Measurements from ENCODE around the gene VPS52. TPM values are rescaled to one million over a fixed set of nuclear protein-coding genes. Genes with fewer than 3 reads are reported as not detected.
"Not testable (repeated sequence)": the region's sequence is repeated elsewhere in the genome, so short reads cannot be mapped to it uniquely, and the experiment has no call there.

Gene VPS52
- total and polyA plus RNA-seq, 2 donors (not counting 1 experiment from before 2014, with no cell fraction given), result 44.9 to 53.2 TPM

DNA sequence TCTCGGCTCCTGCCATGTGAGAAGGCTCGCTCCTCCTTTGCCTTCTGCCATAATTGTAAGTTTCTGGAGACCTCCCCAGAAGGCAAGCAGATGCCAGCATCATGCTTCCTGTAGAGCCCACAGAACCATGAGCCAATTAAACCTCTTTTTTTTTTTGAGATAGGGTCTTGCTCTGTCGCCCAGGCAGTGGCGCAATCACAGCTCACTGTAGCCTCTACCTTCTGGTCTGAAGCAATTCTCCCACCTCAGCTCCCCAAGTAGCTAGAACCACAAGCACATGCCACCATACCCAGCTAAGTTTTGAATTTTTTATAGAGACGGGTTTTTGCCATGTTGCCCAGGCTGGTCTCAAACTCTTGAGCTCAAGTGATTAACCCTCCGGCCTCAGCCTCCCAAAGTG lies 34.8 kb downstream of the VPS52 start:
- Histone ChIP-seq H3K79me2 (ENCODE audit: control insufficient read depth, insufficient read depth, low read length) (no peaks in the 10 kb centered on the region), H2AFZ (ENCODE audit: low read length) (no peak overlapping the region)

DNA sequence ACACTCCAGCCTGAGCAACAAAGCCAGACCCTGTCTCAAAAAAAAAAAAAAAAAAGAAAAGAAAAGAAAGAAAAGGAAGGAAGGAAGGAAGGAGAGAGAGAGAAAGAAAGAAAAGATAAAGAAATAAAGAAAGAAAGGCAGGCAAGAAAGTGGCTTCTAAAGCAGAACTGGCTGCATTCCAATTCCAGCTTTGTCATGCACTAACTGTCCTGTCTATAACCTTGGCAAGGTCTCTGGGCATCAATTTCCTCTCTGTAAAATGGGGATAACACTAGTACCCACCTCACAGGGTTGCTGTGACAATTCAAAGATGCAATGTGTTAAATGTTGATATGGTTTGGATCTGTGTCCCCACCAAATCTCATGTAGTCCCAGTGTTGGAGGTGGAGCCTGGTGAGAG lies 35.3 kb downstream of the VPS52 start:
- no peaks in the 10 kb centered on the region for H3K36me3 ChIP-seq (ENCODE audit: control insufficient read depth, insufficient read depth, low read length)
- no peaks in the 10 kb centered on the region for H3K79me2 ChIP-seq (ENCODE audit: control insufficient read depth, insufficient read depth, low read length)
- TF ChIP-seq, protein P1, sequence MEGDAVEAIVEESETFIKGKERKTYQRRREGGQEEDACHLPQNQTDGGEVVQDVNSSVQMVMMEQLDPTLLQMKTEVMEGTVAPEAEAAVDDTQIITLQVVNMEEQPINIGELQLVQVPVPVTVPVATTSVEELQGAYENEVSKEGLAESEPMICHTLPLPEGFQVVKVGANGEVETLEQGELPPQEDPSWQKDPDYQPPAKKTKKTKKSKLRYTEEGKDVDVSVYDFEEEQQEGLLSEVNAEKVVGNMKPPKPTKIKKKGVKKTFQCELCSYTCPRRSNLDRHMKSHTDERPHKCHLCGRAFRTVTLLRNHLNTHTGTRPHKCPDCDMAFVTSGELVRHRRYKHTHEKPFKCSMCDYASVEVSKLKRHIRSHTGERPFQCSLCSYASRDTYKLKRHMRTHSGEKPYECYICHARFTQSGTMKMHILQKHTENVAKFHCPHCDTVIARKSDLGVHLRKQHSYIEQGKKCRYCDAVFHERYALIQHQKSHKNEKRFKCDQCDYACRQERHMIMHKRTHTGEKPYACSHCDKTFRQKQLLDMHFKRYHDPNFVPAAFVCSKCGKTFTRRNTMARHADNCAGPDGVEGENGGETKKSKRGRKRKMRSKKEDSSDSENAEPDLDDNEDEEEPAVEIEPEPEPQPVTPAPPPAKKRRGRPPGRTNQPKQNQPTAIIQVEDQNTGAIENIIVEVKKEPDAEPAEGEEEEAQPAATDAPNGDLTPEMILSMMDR (conservative IDR thresholded peaks at IDR 0.05 in 1 of 2, IDR thresholded peaks at IDR 0.05 in 1 of 2; ENCODE audit: low read depth in 1 of 2, low read length in 2 of 2), result no peak
- no peak for TF ChIP-seq EZH2 (IDR thresholded peaks at IDR 0.05; ENCODE audit: low read length, missing control alignments)
- H3K9ac ChIP-seq (ENCODE audit: insufficient read depth, low read length), result no peak overlapping the region
- no peaks in the 10 kb centered on the region for H3K9me3 ChIP-seq (ENCODE audit: control insufficient read depth, insufficient read depth, low read depth, low read length)
- no peak overlapping the region for H2AFZ ChIP-seq (ENCODE audit: low read length)
- no peak overlapping the region for H3K4me2 ChIP-seq (ENCODE audit: extremely low read depth, insufficient read depth, low read length)
- H3K27ac ChIP-seq (ENCODE audit: insufficient read depth, low read length), result no peak overlapping the region
- H3K4me3 ChIP-seq (replicated peaks in 1 of 4; ENCODE audit: control extremely low read depth in 1 of 4, insufficient read depth in 1 of 4, low read depth in 3 of 4, low read length in 4 of 4), result no peak overlapping the region
- H3K4me1 ChIP-seq (ENCODE audit: control insufficient read depth, extremely low read depth, insufficient read depth, low read length), result no peaks in the 10 kb centered on the region
- H4K20me1 ChIP-seq (ENCODE audit: control insufficient read depth, extremely low read depth, insufficient read depth, low read length), result no peaks in the 10 kb centered on the region
- DNase-seq (ENCODE audit: low read depth in 2 of 2), result no peak
- peaks cover 22% of the 10 kb centered on the region for H3K27me3 ChIP-seq (ENCODE audit: control insufficient read depth, insufficient read depth, low read length)

More for the DNA sequence above, 34.8 kb downstream of the VPS52 start:
- TF ChIP-seq, protein P1 (conservative IDR thresholded peaks at IDR 0.05 in 1 of 2, IDR thresholded peaks at IDR 0.05 in 1 of 2; ENCODE audit: low read depth in 1 of 2, low read length in 2 of 2), result no peak
- TF ChIP-seq EZH2 (IDR thresholded peaks at IDR 0.05; ENCODE audit: low read length, missing control alignments), result no peak
- DNase-seq (ENCODE audit: low read depth in 2 of 2), result no peak
- H4K20me1 ChIP-seq (ENCODE audit: control insufficient read depth, extremely low read depth, insufficient read depth, low read length), result no peaks in the 10 kb centered on the region
- H3K4me3 ChIP-seq (replicated peaks in 1 of 4; ENCODE audit: control extremely low read depth in 1 of 4, insufficient read depth in 1 of 4, low read depth in 3 of 4, low read length in 4 of 4), result no peak overlapping the region
- H3K4me1 ChIP-seq (ENCODE audit: control insufficient read depth, extremely low read depth, insufficient read depth, low read length), result no peaks in the 10 kb centered on the region
- no peaks in the 10 kb centered on the region for H3K36me3 ChIP-seq (ENCODE audit: control insufficient read depth, insufficient read depth, low read length)
- peaks cover 21% of the 10 kb centered on the region for H3K27me3 ChIP-seq (ENCODE audit: control insufficient read depth, insufficient read depth, low read length)
- no peaks in the 10 kb centered on the region for H3K9me3 ChIP-seq (ENCODE audit: control insufficient read depth, insufficient read depth, low read depth, low read length)
- no peak overlapping the region for H3K9ac ChIP-seq (ENCODE audit: insufficient read depth, low read length)
- H3K4me2 ChIP-seq (ENCODE audit: extremely low read depth, insufficient read depth, low read length), result no peak overlapping the region
- no peak overlapping the region for H3K27ac ChIP-seq (ENCODE audit: insufficient read depth, low read length)

DNA sequence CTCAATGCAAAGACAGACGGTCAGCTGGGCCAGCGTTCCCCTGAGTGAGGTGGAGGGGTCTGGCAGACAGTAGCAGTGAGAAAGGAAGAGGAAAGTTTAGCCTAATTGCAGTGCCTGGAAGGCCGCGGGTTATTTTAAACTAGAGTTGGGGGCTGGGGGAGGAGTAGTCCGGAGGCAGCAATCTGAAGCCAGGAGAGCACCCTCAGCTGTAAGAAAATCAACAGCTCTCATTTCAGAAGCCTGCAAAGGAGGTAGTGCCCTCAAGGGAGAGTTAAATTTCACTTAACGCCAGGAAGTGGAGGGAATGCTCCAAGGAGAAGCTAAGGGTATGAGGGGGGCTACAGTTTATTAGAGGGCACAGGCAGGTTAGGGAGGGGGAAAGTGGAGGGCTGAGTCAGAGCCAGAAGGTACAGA lies 36.4 kb downstream of the VPS52 start:
- H3K4me2 ChIP-seq (ENCODE audit: extremely low read depth, insufficient read depth, low read length), result no peak overlapping the region
- no peak overlapping the region for H3K4me3 ChIP-seq (replicated peaks in 1 of 4; ENCODE audit: control extremely low read depth in 1 of 4, insufficient read depth in 1 of 4, low read depth in 3 of 4, low read length in 4 of 4)
- H3K9me3 ChIP-seq (ENCODE audit: control insufficient read depth, insufficient read depth, low read depth, low read length), result no peaks in the 10 kb centered on the region
- no peak for DNase-seq (ENCODE audit: low read depth in 2 of 2)
- H3K9ac ChIP-seq (ENCODE audit: insufficient read depth, low read length), result no peak overlapping the region
- no peak overlapping the region for H3K27ac ChIP-seq (ENCODE audit: insufficient read depth, low read length)
- H2AFZ ChIP-seq (ENCODE audit: low read length), result no peak overlapping the region
- peaks cover 22% of the 10 kb centered on the region for H3K27me3 ChIP-seq (ENCODE audit: control insufficient read depth, insufficient read depth, low read length)
- no peak for TF ChIP-seq EZH2 (IDR thresholded peaks at IDR 0.05; ENCODE audit: low read length, missing control alignments)
- TF ChIP-seq, protein P1 (conservative IDR thresholded peaks at IDR 0.05 in 1 of 2, IDR thresholded peaks at IDR 0.05 in 1 of 2; ENCODE audit: low read depth in 1 of 2, low read length in 2 of 2), result no peak
- no peaks in the 10 kb centered on the region for H3K36me3 ChIP-seq (ENCODE audit: control insufficient read depth, insufficient read depth, low read length)
- H3K79me2 ChIP-seq (ENCODE audit: control insufficient read depth, insufficient read depth, low read length), result no peaks in the 10 kb centered on the region
- H3K4me1 ChIP-seq (ENCODE audit: control insufficient read depth, extremely low read depth, insufficient read depth, low read length), result no peaks in the 10 kb centered on the region
- H4K20me1 ChIP-seq (ENCODE audit: control insufficient read depth, extremely low read depth, insufficient read depth, low read length), result no peaks in the 10 kb centered on the region

DNA sequence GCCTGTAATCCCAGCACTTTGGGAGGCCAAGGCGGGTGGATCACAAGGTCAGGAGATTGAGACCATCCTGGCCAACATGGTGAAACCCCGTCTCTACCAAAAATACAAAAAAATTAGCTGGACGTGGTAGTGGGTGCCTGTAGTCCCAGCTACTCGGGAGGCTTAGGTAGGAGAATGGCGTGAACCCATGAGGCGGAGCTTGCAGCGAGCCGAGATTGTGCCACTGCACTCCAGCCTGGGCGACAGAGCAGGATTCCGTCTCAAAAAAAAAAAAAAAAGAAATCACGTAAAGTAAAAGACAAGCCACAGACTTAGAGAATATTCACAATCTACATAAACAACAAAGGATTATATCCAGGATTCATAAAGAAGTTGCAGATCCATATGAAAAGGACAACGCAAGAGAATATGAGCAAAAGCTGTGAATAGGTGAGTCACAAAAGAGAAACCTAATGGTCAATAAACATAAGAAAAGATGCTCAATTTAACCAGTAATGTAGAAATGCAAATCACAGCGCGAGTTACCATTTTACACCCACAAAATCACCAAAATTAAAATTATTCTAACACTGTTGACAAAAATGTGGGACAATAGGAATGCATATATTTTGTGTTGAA lies 45.1 kb downstream of the VPS52 start:
- not testable (repeated sequence) for H3K4me3 ChIP-seq (replicated peaks in 1 of 4; ENCODE audit: control extremely low read depth in 1 of 4, insufficient read depth in 1 of 4, low read depth in 3 of 4, low read length in 4 of 4); H3K4me1 ChIP-seq (ENCODE audit: control insufficient read depth, extremely low read depth, insufficient read depth, low read length); DNase-seq (ENCODE audit: low read depth in 2 of 2); H3K36me3 ChIP-seq (ENCODE audit: control insufficient read depth, insufficient read depth, low read length); H3K27me3 ChIP-seq (ENCODE audit: control insufficient read depth, insufficient read depth, low read length); H2AFZ ChIP-seq (ENCODE audit: low read length); H3K9me3 ChIP-seq (ENCODE audit: control insufficient read depth, insufficient read depth, low read depth, low read length); H3K79me2 ChIP-seq (ENCODE audit: control insufficient read depth, insufficient read depth, low read length); H3K9ac ChIP-seq (ENCODE audit: insufficient read depth, low read length); H4K20me1 ChIP-seq (ENCODE audit: control insufficient read depth, extremely low read depth, insufficient read depth, low read length); H3K4me2 ChIP-seq (ENCODE audit: extremely low read depth, insufficient read depth, low read length); H3K27ac ChIP-seq (ENCODE audit: insufficient read depth, low read length)

All from fibroblast of lung (primary cell).